ENCODE results near the gene ZNF277.
"Not testable (repeated sequence)": the region's sequence is repeated elsewhere in the genome, so short reads cannot be mapped to it uniquely, and the experiment has no call there.

ZNF277 gene

GRCh38 chr7:112238852-112239610 lies 32.5 kb downstream of the ZNF277 start:
- H3K9me3 Mint-ChIP-seq = peaks cover 6% of the 10 kb centered on the region
- no peak overlapping the region for H3K4me3 Mint-ChIP-seq
- H3K27me3 Mint-ChIP-seq (ENCODE audit: low read depth) = no peaks in the 10 kb centered on the region
- no peaks in the 10 kb centered on the region for H3K36me3 Mint-ChIP-seq (ENCODE audit: low read depth)
- H3K4me1 Mint-ChIP-seq (ENCODE audit: low read depth) = no peaks in the 10 kb centered on the region
- peak overlapping the region; percentile 5 for H3K27ac Mint-ChIP-seq

- Mint-ChIP-seq H3K4me3 (no peak overlapping the region), H3K27ac (no peak overlapping the region), H3K27me3 (ENCODE audit: low read depth) (no peaks in the 10 kb centered on the region), H3K9me3 (no peaks in the 10 kb centered on the region), H3K36me3 (ENCODE audit: low read depth) (no peaks in the 10 kb centered on the region), H3K4me1 (ENCODE audit: low read depth) (no peaks in the 10 kb centered on the region)
Observed at GRCh38 chr7:112248598-112248997, 42.1 kb downstream of the ZNF277 start.

GRCh38 chr7:112249967-112250366 lies 43.5 kb downstream of the ZNF277 start:
- not testable (repeated sequence) for H3K27ac Mint-ChIP-seq; H3K27me3 Mint-ChIP-seq (ENCODE audit: low read depth)

GRCh38 chr7:112252141-112252540 lies 45.6 kb downstream of the ZNF277 start:
- no peaks in the 10 kb centered on the region for H3K9me3 Mint-ChIP-seq
- no peaks in the 10 kb centered on the region for H3K4me1 Mint-ChIP-seq (ENCODE audit: low read depth)
- no peaks in the 10 kb centered on the region for H3K36me3 Mint-ChIP-seq (ENCODE audit: low read depth)
- H3K4me3 Mint-ChIP-seq = no peak overlapping the region
- H3K27me3 Mint-ChIP-seq (ENCODE audit: low read depth) = no peaks in the 10 kb centered on the region
- H3K27ac Mint-ChIP-seq = no peak overlapping the region

More at GRCh38 chr7:112249967-112250366, 43.5 kb downstream of the ZNF277 start:
- H3K36me3 Mint-ChIP-seq (ENCODE audit: low read depth); H3K4me1 Mint-ChIP-seq (ENCODE audit: low read depth); H3K9me3 Mint-ChIP-seq; H3K4me3 Mint-ChIP-seq: not testable (repeated sequence)

- Mint-ChIP-seq H3K4me1 (ENCODE audit: low read depth) (no peaks in the 10 kb centered on the region), H3K9me3 (no peaks in the 10 kb centered on the region), H3K4me3 (no peak overlapping the region), H3K27ac (no peak overlapping the region), H3K27me3 (ENCODE audit: low read depth) (no peaks in the 10 kb centered on the region), H3K36me3 (ENCODE audit: low read depth) (no peaks in the 10 kb centered on the region)
Observed at GRCh38 chr7:112252691-112253090, 46.2 kb downstream of the ZNF277 start.

GRCh38 chr7:112254156-112254555 lies 47.7 kb downstream of the ZNF277 start:
- H3K27me3 Mint-ChIP-seq (ENCODE audit: low read depth) = no peaks in the 10 kb centered on the region
- H3K36me3 Mint-ChIP-seq (ENCODE audit: low read depth) = no peaks in the 10 kb centered on the region
- H3K4me3 Mint-ChIP-seq = no peak overlapping the region
- no peaks in the 10 kb centered on the region for H3K4me1 Mint-ChIP-seq (ENCODE audit: low read depth)
- H3K27ac Mint-ChIP-seq = no peak overlapping the region
- H3K9me3 Mint-ChIP-seq = no peaks in the 10 kb centered on the region

GRCh38 chr7:112254709-112255387 lies 48.4 kb downstream of the ZNF277 start:
- H3K4me3 Mint-ChIP-seq = no peak overlapping the region
- no peaks in the 10 kb centered on the region for H3K36me3 Mint-ChIP-seq (ENCODE audit: low read depth)
- no peaks in the 10 kb centered on the region for H3K27me3 Mint-ChIP-seq (ENCODE audit: low read depth)
- H3K27ac Mint-ChIP-seq = no peak overlapping the region
- H3K9me3 Mint-ChIP-seq = no peaks in the 10 kb centered on the region
- no peaks in the 10 kb centered on the region for H3K4me1 Mint-ChIP-seq (ENCODE audit: low read depth)

GRCh38 chr7:112255388-112255720 lies 48.9 kb downstream of the ZNF277 start:
- Mint-ChIP-seq H3K36me3 (ENCODE audit: low read depth) (no peaks in the 10 kb centered on the region), H3K9me3 (no peaks in the 10 kb centered on the region), H3K27ac (no peak overlapping the region), H3K27me3 (ENCODE audit: low read depth) (no peaks in the 10 kb centered on the region), H3K4me1 (ENCODE audit: low read depth) (no peaks in the 10 kb centered on the region), H3K4me3 (no peak overlapping the region)

GRCh38 chr7:112257073-112257472 lies 50.6 kb downstream of the ZNF277 start:
- Mint-ChIP-seq H3K4me1 (ENCODE audit: low read depth) (no peaks in the 10 kb centered on the region), H3K9me3 (no peaks in the 10 kb centered on the region), H3K27me3 (ENCODE audit: low read depth) (no peaks in the 10 kb centered on the region), H3K4me3 (no peak overlapping the region), H3K36me3 (ENCODE audit: low read depth) (no peaks in the 10 kb centered on the region), H3K27ac (no peak overlapping the region)

GRCh38 chr7:112260911-112261310 lies 54.4 kb downstream of the ZNF277 start:
- no peak overlapping the region for H3K27ac Mint-ChIP-seq
- no peaks in the 10 kb centered on the region for H3K4me1 Mint-ChIP-seq (ENCODE audit: low read depth)
- no peaks in the 10 kb centered on the region for H3K9me3 Mint-ChIP-seq
- H3K4me3 Mint-ChIP-seq = no peak overlapping the region
- H3K36me3 Mint-ChIP-seq (ENCODE audit: low read depth) = no peaks in the 10 kb centered on the region
- no peaks in the 10 kb centered on the region for H3K27me3 Mint-ChIP-seq (ENCODE audit: low read depth)

GRCh38 chr7:112262036-112262435 lies 55.5 kb downstream of the ZNF277 start:
- no peaks in the 10 kb centered on the region for H3K36me3 Mint-ChIP-seq (ENCODE audit: low read depth)
- no peak overlapping the region for H3K4me3 Mint-ChIP-seq
- H3K4me1 Mint-ChIP-seq (ENCODE audit: low read depth) = no peaks in the 10 kb centered on the region
- H3K9me3 Mint-ChIP-seq = no peaks in the 10 kb centered on the region
- no peaks in the 10 kb centered on the region for H3K27me3 Mint-ChIP-seq (ENCODE audit: low read depth)
- H3K27ac Mint-ChIP-seq = no peak overlapping the region

GRCh38 chr7:112262855-112263487 lies 56.5 kb downstream of the ZNF277 start:
- no peaks in the 10 kb centered on the region for H3K9me3 Mint-ChIP-seq
- H3K4me3 Mint-ChIP-seq = no peak overlapping the region
- no peaks in the 10 kb centered on the region for H3K36me3 Mint-ChIP-seq (ENCODE audit: low read depth)
- H3K27me3 Mint-ChIP-seq (ENCODE audit: low read depth) = no peaks in the 10 kb centered on the region
- H3K4me1 Mint-ChIP-seq (ENCODE audit: low read depth) = no peaks in the 10 kb centered on the region
- H3K27ac Mint-ChIP-seq = no peak overlapping the region

- no peaks in the 10 kb centered on the region for H3K36me3 Mint-ChIP-seq (ENCODE audit: low read depth)
- H3K4me3 Mint-ChIP-seq = no peak overlapping the region
- H3K4me1 Mint-ChIP-seq (ENCODE audit: low read depth) = no peaks in the 10 kb centered on the region
- H3K27ac Mint-ChIP-seq = no peak overlapping the region
- no peaks in the 10 kb centered on the region for H3K27me3 Mint-ChIP-seq (ENCODE audit: low read depth)
- no peaks in the 10 kb centered on the region for H3K9me3 Mint-ChIP-seq
Observed at GRCh38 chr7:112263519-112263918, 57.0 kb downstream of the ZNF277 start.

GRCh38 chr7:112266141-112266540 lies 59.6 kb downstream of the ZNF277 start:
- H3K4me3 Mint-ChIP-seq = no peak overlapping the region
- H3K27ac Mint-ChIP-seq = no peak overlapping the region
- no peaks in the 10 kb centered on the region for H3K36me3 Mint-ChIP-seq (ENCODE audit: low read depth)
- H3K27me3 Mint-ChIP-seq (ENCODE audit: low read depth) = no peaks in the 10 kb centered on the region
- no peaks in the 10 kb centered on the region for H3K4me1 Mint-ChIP-seq (ENCODE audit: low read depth)
- no peaks in the 10 kb centered on the region for H3K9me3 Mint-ChIP-seq

- Mint-ChIP-seq H3K9me3 (no peaks in the 10 kb centered on the region), H3K27ac (no peak overlapping the region), H3K27me3 (ENCODE audit: low read depth) (no peaks in the 10 kb centered on the region), H3K4me3 (no peak overlapping the region), H3K4me1 (ENCODE audit: low read depth) (no peaks in the 10 kb centered on the region), H3K36me3 (ENCODE audit: low read depth) (no peaks in the 10 kb centered on the region)
Observed at GRCh38 chr7:112266595-112267270, 60.2 kb downstream of the ZNF277 start.
